Measurements from ENCODE around the gene ARHGEF2. TPM values are rescaled to one million over a fixed set of nuclear protein-coding genes. Genes with fewer than 3 reads are reported as not detected.
A peak's percentile ranks its signal among the peaks of the same experiment; 100 is the strongest.

ARHGEF2 gene
- total RNA-seq, 1 donor from 2014 or later, result 199 TPM

GRCh38 chr1:155911156-155912055 lies 66.9 kb downstream of the ARHGEF2 start, which contains the start of gene RIT1:
Gene RIT1, minus strand, starts transcription at chr1:155911349. Its CDS starts 588 bp downstream, at chr1:155910761.
- TF ChIP-seq CTCF (IDR thresholded peaks at IDR 0.05), result no peak
- Mint-ChIP-seq H3K27me3 (ENCODE audit: unreplicated experiment) (no peaks in the 10 kb centered on the region), H3K4me3 (ENCODE audit: unreplicated experiment) (peak within 1 kb of the TSS; percentile 98), H3K36me3 (ENCODE audit: unreplicated experiment) (peaks cover 27% of the 10 kb centered on the region), H3K27ac (ENCODE audit: unreplicated experiment) (peak within 1 kb of the TSS; percentile 99), H3K4me1 (ENCODE audit: unreplicated experiment) (peaks cover 21% of the 10 kb centered on the region), H3K9me3 (ENCODE audit: unreplicated experiment) (no peaks in the 10 kb centered on the region)
- DNase-seq (ENCODE audit: extremely low spot score, unreplicated experiment), result peak; percentile 93

- Mint-ChIP-seq H3K9me3 (ENCODE audit: unreplicated experiment) (no peaks in the 10 kb centered on the region), H3K4me1 (ENCODE audit: unreplicated experiment) (peaks cover 21% of the 10 kb centered on the region), H3K27me3 (ENCODE audit: unreplicated experiment) (no peaks in the 10 kb centered on the region), H3K4me3 (ENCODE audit: unreplicated experiment) (peak overlapping the region; percentile 98), H3K27ac (ENCODE audit: unreplicated experiment) (peak overlapping the region; percentile 99), H3K36me3 (ENCODE audit: unreplicated experiment) (peaks cover 25% of the 10 kb centered on the region)
- peak; percentile 24 for TF ChIP-seq CTCF (IDR thresholded peaks at IDR 0.05)
- no peak for DNase-seq (ENCODE audit: extremely low spot score, unreplicated experiment)
These were observed 67.7 kb downstream of the ARHGEF2 start for GRCh38 chr1:155910621-155911121.

GRCh38 chr1:155909894-155910293 lies 68.5 kb downstream of the ARHGEF2 start:
- peak overlapping the region; percentile 99 for H3K27ac Mint-ChIP-seq (ENCODE audit: unreplicated experiment)
- no peak for TF ChIP-seq CTCF (IDR thresholded peaks at IDR 0.05)
- no peak for DNase-seq (ENCODE audit: extremely low spot score, unreplicated experiment)
- peak overlapping the region; percentile 98 for H3K4me3 Mint-ChIP-seq (ENCODE audit: unreplicated experiment)
- H3K9me3 Mint-ChIP-seq (ENCODE audit: unreplicated experiment), result no peaks in the 10 kb centered on the region
- peaks cover 21% of the 10 kb centered on the region for H3K4me1 Mint-ChIP-seq (ENCODE audit: unreplicated experiment)
- no peaks in the 10 kb centered on the region for H3K27me3 Mint-ChIP-seq (ENCODE audit: unreplicated experiment)
- H3K36me3 Mint-ChIP-seq (ENCODE audit: unreplicated experiment), result peaks cover 24% of the 10 kb centered on the region

GRCh38 chr1:155904261-155904660 lies 74.1 kb downstream of the ARHGEF2 start:
- DNase-seq (ENCODE audit: extremely low spot score, unreplicated experiment), result no peak
- TF ChIP-seq CTCF (IDR thresholded peaks at IDR 0.05), result no peak
- Mint-ChIP-seq H3K27ac (ENCODE audit: unreplicated experiment) (no peak overlapping the region), H3K9me3 (ENCODE audit: unreplicated experiment) (no peaks in the 10 kb centered on the region), H3K4me3 (ENCODE audit: unreplicated experiment) (no peak overlapping the region), H3K36me3 (ENCODE audit: unreplicated experiment) (peaks cover 42% of the 10 kb centered on the region), H3K4me1 (ENCODE audit: unreplicated experiment) (peaks cover 2% of the 10 kb centered on the region), H3K27me3 (ENCODE audit: unreplicated experiment) (no peaks in the 10 kb centered on the region)

- Mint-ChIP-seq H3K27me3 (ENCODE audit: unreplicated experiment) (no peaks in the 10 kb centered on the region), H3K4me1 (ENCODE audit: unreplicated experiment) (no peaks in the 10 kb centered on the region), H3K4me3 (ENCODE audit: unreplicated experiment) (no peak overlapping the region), H3K36me3 (ENCODE audit: unreplicated experiment) (peaks cover 47% of the 10 kb centered on the region), H3K27ac (ENCODE audit: unreplicated experiment) (no peak overlapping the region), H3K9me3 (ENCODE audit: unreplicated experiment) (no peaks in the 10 kb centered on the region)
- TF ChIP-seq CTCF (IDR thresholded peaks at IDR 0.05), result no peak
- DNase-seq (ENCODE audit: extremely low spot score, unreplicated experiment), result no peak
These were observed 78.2 kb downstream of the ARHGEF2 start for GRCh38 chr1:155900161-155900560.

Measured in osteocyte (in vitro differentiated cells).